Measurements from ENCODE around the gene CHD1L. TPM values are rescaled to one million over a fixed set of nuclear protein-coding genes. Genes with fewer than 3 reads are reported as not detected.

Gene CHD1L
- total RNA-seq, 1 experiment from 2014 or later = 63.9 TPM

GRCh38 chr1:147207192-147207591, 35.3 kb upstream of the CHD1L start:
- TF ChIP-seq EZH2phosphoT487 (IDR thresholded peaks at IDR 0.05; ENCODE audit: borderline replicate concordance, low read length) = no peak
- TF ChIP-seq CTCF (conservative IDR thresholded peaks at IDR 0.05; ENCODE audit: low read depth, low read length) = no peak
- TF ChIP-seq EZH2 (IDR thresholded peaks at IDR 0.05; ENCODE audit: low read length, unreplicated experiment) = no peak
- CTCF ChIA-PET = no interaction called here
- DNase-seq (no peak), ATAC-seq (no peak)
- Histone ChIP-seq H3K9me3 (ENCODE audit: low read length) (no peaks in the 10 kb centered on the region), H3K27me3 (ENCODE audit: low read length) (no peaks in the 10 kb centered on the region), H3F3A (ENCODE audit: low read length, unreplicated experiment) (no peaks in the 10 kb centered on the region), H3K9me2 (replicated peaks; ENCODE audit: low read length) (no peaks in the 10 kb centered on the region; the same call in 1 of the 2 replicates), H3K9ac (ENCODE audit: low read length) (no peak overlapping the region), H3K4me2 (ENCODE audit: low read length) (no peak overlapping the region), H2AFZ (ENCODE audit: low read length) (no peak overlapping the region), H3K4me3 (ENCODE audit: low read length) (no peak overlapping the region), H4K20me1 (ENCODE audit: low read length) (no peaks in the 10 kb centered on the region), H3K36me3 (ENCODE audit: low read depth, low read length) (no peaks in the 10 kb centered on the region), H3K27ac (ENCODE audit: low read length) (no peak overlapping the region), H3K4me1 (ENCODE audit: insufficient read depth, low read length) (no peaks in the 10 kb centered on the region), H3K79me2 (ENCODE audit: low read length) (no peaks in the 10 kb centered on the region)
- POLR2A ChIA-PET (ENCODE audit: unreplicated experiment) = no interaction called here
- no TSS peak for BruUV-seq (replicated peaks)
- intact Hi-C loops (cut with micrococcal nuclease) = loop anchor here (2.0 kb wide), 1 partner anchor 18 kb away; no protein-coding TSS in a partner anchor

GRCh38 chr1:147208619-147209018, 33.9 kb upstream of the CHD1L start:
- no peaks in the 10 kb centered on the region for H3K4me1 ChIP-seq (ENCODE audit: insufficient read depth, low read length)
- DNase-seq (no peak), ATAC-seq (no peak)
- H4K20me1 ChIP-seq (ENCODE audit: low read length) = no peaks in the 10 kb centered on the region
- CTCF ChIA-PET = no interaction called here
- no peak overlapping the region for H3K27ac ChIP-seq (ENCODE audit: low read length)
- H3F3A ChIP-seq (ENCODE audit: low read length, unreplicated experiment) = no peaks in the 10 kb centered on the region
- no peak for TF ChIP-seq EZH2phosphoT487 (IDR thresholded peaks at IDR 0.05; ENCODE audit: borderline replicate concordance, low read length)
- TF ChIP-seq EZH2 (IDR thresholded peaks at IDR 0.05; ENCODE audit: low read length, unreplicated experiment) = no peak
- TF ChIP-seq CTCF (conservative IDR thresholded peaks at IDR 0.05; ENCODE audit: low read depth, low read length) = no peak
- intact Hi-C loops (cut with micrococcal nuclease) = no loop called here
- H3K9me3 ChIP-seq (ENCODE audit: low read length) = no peaks in the 10 kb centered on the region
- H3K9ac ChIP-seq (ENCODE audit: low read length) = no peak overlapping the region
- no TSS peak for BruUV-seq (replicated peaks)
- H3K27me3 ChIP-seq (ENCODE audit: low read length) = no peaks in the 10 kb centered on the region
- no peaks in the 10 kb centered on the region for H3K79me2 ChIP-seq (ENCODE audit: low read length)
- no peaks in the 10 kb centered on the region for H3K36me3 ChIP-seq (ENCODE audit: low read depth, low read length)
- H3K4me2 ChIP-seq (ENCODE audit: low read length) = no peak overlapping the region
- no peak overlapping the region for H2AFZ ChIP-seq (ENCODE audit: low read length)
- H3K9me2 ChIP-seq (replicated peaks; ENCODE audit: low read length) = no peaks in the 10 kb centered on the region; the same call in 1 of the 2 replicates
- POLR2A ChIA-PET (ENCODE audit: unreplicated experiment) = no interaction called here
- no peak overlapping the region for H3K4me3 ChIP-seq (ENCODE audit: low read length)

- intact Hi-C loops (cut with micrococcal nuclease) = no loop called here
- H3K9me3 ChIP-seq (ENCODE audit: low read length) = no peaks in the 10 kb centered on the region
- no peaks in the 10 kb centered on the region for H3K36me3 ChIP-seq (ENCODE audit: low read depth, low read length)
- POLR2A ChIA-PET (ENCODE audit: unreplicated experiment) = interaction anchor here (0.6 kb wide), 1 partner anchor 17 kb away, joined by 4 read pairs; no protein-coding TSS in a partner anchor
- TF ChIP-seq EZH2 (IDR thresholded peaks at IDR 0.05; ENCODE audit: low read length, unreplicated experiment) (no peak), EZH2phosphoT487 (IDR thresholded peaks at IDR 0.05; ENCODE audit: borderline replicate concordance, low read length) (no peak), CTCF (conservative IDR thresholded peaks at IDR 0.05; ENCODE audit: low read depth, low read length) (no peak)
- peaks cover 5% of the 10 kb centered on the region for H3K4me1 ChIP-seq (ENCODE audit: insufficient read depth, low read length)
- H3K27me3 ChIP-seq (ENCODE audit: low read length) = no peaks in the 10 kb centered on the region
- no peak overlapping the region for H3K9ac ChIP-seq (ENCODE audit: low read length)
- no peak overlapping the region for H3K4me2 ChIP-seq (ENCODE audit: low read length)
- no peak overlapping the region for H2AFZ ChIP-seq (ENCODE audit: low read length)
- no peaks in the 10 kb centered on the region for H3K9me2 ChIP-seq (replicated peaks; ENCODE audit: low read length)
- no peaks in the 10 kb centered on the region for H3F3A ChIP-seq (ENCODE audit: low read length, unreplicated experiment)
- ATAC-seq = no peak
- H3K4me3 ChIP-seq (ENCODE audit: low read length) = no peak overlapping the region
- DNase-seq = no peak
- no peaks in the 10 kb centered on the region for H3K79me2 ChIP-seq (ENCODE audit: low read length)
- BruUV-seq (replicated peaks) = no TSS peak
- H4K20me1 ChIP-seq (ENCODE audit: low read length) = no peaks in the 10 kb centered on the region
- H3K27ac ChIP-seq (ENCODE audit: low read length) = no peak overlapping the region
- CTCF ChIA-PET = no interaction called here
Observed at GRCh38 chr1:147209825-147210821, 32.4 kb upstream of the CHD1L start.

Data from PC-3 (cell line).